IMR-90 (cell line): ENCODE results near the gene CA9. TPM values are rescaled to one million over a fixed set of nuclear protein-coding genes. Genes with fewer than 3 reads are reported as not detected.
A peak's percentile ranks its signal among the peaks of the same experiment; 100 is the strongest.

Experiments used
- ATAC-seq: fragments of 200-7000 bp; cut with Tn5 transposase; 2 replicates; pipeline ENCODE4 v1.9.1; 2020; ENCODE audit warnings: low read depth, mild to moderate bottlenecking, moderate library complexity
- BruUV-seq: library from RNA; stranded (reverse); fragments of 400-500 nt; replicated peaks from 2 replicates; lab custom pipeline; 2021; lab: Mats Ljungman, UMichigan
- CTCF ChIA-PET: fragments of 300-600 bp; formaldehyde crosslinking; extraction: SDS; loops from one replicate; lab custom pipeline; 2021; ENCODE audit warnings: antibody characterized with exemption; lab: Yijun Ruan, JAX
- POLR2A ChIA-PET: fragments of 300-600 bp; sonication (Branson Sonifier 250); formaldehyde crosslinking; loops from one replicate; lab custom pipeline; 2022; ENCODE audit warnings: antibody characterized with exemption; ENCODE audit not compliant: unreplicated experiment; lab: Charles Lee
- DNase-seq: peaks from one replicate; pipeline ENCODE4 v3.0.0; 2013
- H2AFZ ChIP-seq: replicated peaks from 2 replicates; pipeline ENCODE3; 2013; ENCODE audit warnings: low read length, mild to moderate bottlenecking; ENCODE audit not compliant: poor library complexity
- H2AK5ac ChIP-seq: 2 replicates; pipeline ENCODE4 v1.6.1; 2013; ENCODE audit warnings: low read depth, low read length, inconsistent platforms
- H2AK9ac ChIP-seq: replicated peaks from 2 replicates; pipeline ENCODE3; 2013; ENCODE audit warnings: mild to moderate bottlenecking, low read depth, low read length, moderate library complexity; ENCODE audit not compliant: poor library complexity
- H2BK120ac ChIP-seq: 2 replicates; pipeline ENCODE4 v1.6.1; 2013; ENCODE audit warnings: low read depth, low read length, inconsistent platforms
- H2BK15ac ChIP-seq: 3 replicates; pipeline ENCODE4 v1.6.1; 2013; ENCODE audit warnings: low read depth, low read length, inconsistent platforms
- H2BK20ac ChIP-seq: 2 replicates; pipeline ENCODE4 v1.6.1; 2013; ENCODE audit warnings: low read depth, mild to moderate bottlenecking, inconsistent platforms, low read length, moderate library complexity
- H2BK5ac ChIP-seq: 2 replicates; pipeline ENCODE4 v1.6.1; 2013; ENCODE audit warnings: mild to moderate bottlenecking, low read depth, low read length, inconsistent platforms; ENCODE audit not compliant: poor library complexity, severe bottlenecking
- H3K14ac ChIP-seq: replicated peaks from 2 replicates; pipeline ENCODE4 v1.6.1; 2013; ENCODE audit warnings: low read depth, low read length, inconsistent platforms
- H3K18ac ChIP-seq: 2 replicates; pipeline ENCODE4 v1.6.1; 2013; ENCODE audit warnings: low read depth, low read length, control low read depth
- H3K23ac ChIP-seq: 2 replicates; pipeline ENCODE4 v1.6.1; 2013; ENCODE audit warnings: low read depth, low read length, inconsistent platforms
- H3K27ac ChIP-seq: 2 replicates; pipeline ENCODE4 v1.5.1; 2013; ENCODE audit warnings: mild to moderate bottlenecking, control low read depth, low read length; ENCODE audit not compliant: insufficient read depth
- H3K27me3 ChIP-seq: 2 replicates; pipeline ENCODE4 v1.6.1; 2013; ENCODE audit warnings: low read length; ENCODE audit not compliant: control insufficient read depth, insufficient read depth
- H3K36me3 ChIP-seq: 2 replicates; pipeline ENCODE4 v1.6.1; 2013; ENCODE audit warnings: low read length, mixed read lengths; ENCODE audit not compliant: control insufficient read depth, insufficient read depth
- H3K4ac ChIP-seq: 2 replicates; pipeline ENCODE4 v1.6.1; 2013; ENCODE audit warnings: low read depth, low read length, inconsistent platforms
- H3K4me1 ChIP-seq: 2 replicates; pipeline ENCODE4 v1.6.1; 2013; ENCODE audit warnings: low read length, mixed read lengths; ENCODE audit not compliant: control insufficient read depth, insufficient read depth
- H3K4me2 ChIP-seq: 2 replicates; pipeline ENCODE4 v1.6.1; 2013; ENCODE audit warnings: low read depth, mild to moderate bottlenecking, control low read depth, low read length, moderate library complexity
- H3K4me3 ChIP-seq: 2 replicates; pipeline ENCODE4 v1.5.1; 2013; ENCODE audit warnings: low read depth, mild to moderate bottlenecking, control low read depth, low read length, moderate library complexity; ENCODE audit not compliant: insufficient read depth
- H3K56ac ChIP-seq: 2 replicates; pipeline ENCODE4 v1.6.1; 2013; ENCODE audit warnings: low read length, inconsistent platforms; ENCODE audit not compliant: insufficient read depth; ENCODE audit errors: extremely low read depth
- H3K79me1 ChIP-seq, 2 experiments: 2 replicates each; pipeline ENCODE4 v1.6.1; 2013; ENCODE audit warnings: low read length in 2 of 2, inconsistent platforms in 1 of 2, low read depth in 1 of 2
- H3K9ac ChIP-seq: 2 replicates; pipeline ENCODE4 v1.6.1; 2013; ENCODE audit warnings: low read depth, low read length, control low read depth
- H3K9me1 ChIP-seq: 2 replicates; pipeline ENCODE4 v1.6.1; 2013; ENCODE audit warnings: low read length, inconsistent platforms; ENCODE audit not compliant: insufficient read depth
- H3K9me3 ChIP-seq: 2 replicates; pipeline ENCODE4 v1.6.1; 2013; ENCODE audit warnings: low read length; ENCODE audit not compliant: control insufficient read depth, insufficient read depth
- H4K20me1 ChIP-seq: 2 replicates; pipeline ENCODE4 v1.6.1; 2013; ENCODE audit warnings: low read length, inconsistent platforms; ENCODE audit not compliant: insufficient read depth
- H4K5ac ChIP-seq: 2 replicates; pipeline ENCODE4 v1.6.1; 2013; ENCODE audit warnings: mild to moderate bottlenecking, low read depth, low read length, control low read depth
- H4K8ac ChIP-seq, 2 experiments: 2 replicates each; pipeline ENCODE4 v1.6.1; 2013; ENCODE audit warnings: low read depth in 2 of 2, low read length in 2 of 2, control low read depth in 1 of 2, inconsistent platforms in 1 of 2
- H4K91ac ChIP-seq: 2 replicates; pipeline ENCODE4 v1.6.1; 2013; ENCODE audit warnings: low read depth, low read length, inconsistent platforms; ENCODE audit not compliant: insufficient read depth
- MAZ ChIP-seq: IDR thresholded peaks from 2 replicates; pipeline ENCODE4 v1.6.1; 2012; ENCODE audit warnings: low read depth, mild to moderate bottlenecking, low read length, improper control_type of control experiment, moderate library complexity, borderline replicate concordance
- WGBS, 2 experiments: methylation state at CpG; one replicate each; pipeline versions ENCODE4 v1.1.5 to v1.1.7; 2013; ENCODE audit warnings: missing lambda C conversion rate in 2 of 2; ENCODE audit not compliant: insufficient read length in 1 of 2; ENCODE audit errors: extremely low coverage in 2 of 2; 5-methylcytosine and 5-hydroxymethylcytosine counted together
- dilution Hi-C: fragments of 300-500 bp; cut with HindIII; formaldehyde crosslinking; loops from one replicate; pipeline ENCODE4 v1.14.3; 2018; ENCODE audit warnings: low sequenced_read_pairs; ENCODE audit not compliant: unreplicated experiment
- in situ Hi-C: fragments of 300-500 bp; cut with MboI; formaldehyde crosslinking; loops from 3 replicates; pipeline ENCODE4 v1.14.3; 2019; ENCODE audit warnings: low sequenced_read_pairs, inconsistent platforms, mixed read lengths
- intact Hi-C: fragments of 100-400 bp; cut with micrococcal nuclease; formaldehyde crosslinking; loops from 2 replicates; pipeline ENCODE4 v1.10.0; 2022
- polyA plus RNA-seq, 3 experiments: library from polyadenylated mRNA; depleted of rRNA; stranded (reverse); fragments of >200 nt; gene quantifications; 2 replicates each; pipeline ENCODE4 v1.2.3, GENCODE V29; 2012; ENCODE audit warnings: low replicate concordance in 1 of 3
- total RNA-seq: library from RNA; depleted of rRNA; stranded (reverse); fragments of >200 nt; gene quantifications from 2 replicates; pipeline ENCODE4 v1.2.3, GENCODE V29; 2012

The CA9 gene
- total and polyA plus RNA-seq, 2 of the 4 experiments (the other 2 are of a cell fraction) = 0.54 to 3.9 TPM

GRCh38 chr9:35659340-35659739 is 14.4 kb upstream of the CA9 start:
- H3K9me3 ChIP-seq = no peaks in the 10 kb centered on the region
- CTCF ChIA-PET = interaction anchor here (0.8 to 3.1 kb wide), 5 partner anchors 11 to 131 kb away, joined by 3 to 19 read pairs (median 3); no protein-coding TSS in a partner anchor
- no peak overlapping the region for H3K27ac ChIP-seq
- POLR2A ChIA-PET = no interaction called here
- peak overlapping the region; percentile 20; the same call in 1 of the 2 replicates for H2AK5ac ChIP-seq
- no peak overlapping the region for H2AFZ ChIP-seq
- H3K9me1 ChIP-seq = peaks cover 6% of the 10 kb centered on the region
- peak overlapping the region; percentile 87 for H2BK5ac ChIP-seq
- peaks cover 22 to 53% of the 10 kb centered on the region in 2 experiments; a peak in 3 of 4 replicates for H3K79me1 ChIP-seq
- H3K18ac ChIP-seq = no peak overlapping the region
- peak overlapping the region; percentile 85; the same call in 1 of the 2 replicates for H3K9ac ChIP-seq
- DNase-seq (peak; percentile 49), ATAC-seq (no peak)
- peak overlapping the region; percentile 94; the same call in 1 of the 2 replicates for H3K14ac ChIP-seq
- dilution Hi-C loops = no loop called here
- intact Hi-C loops = loop anchor here (5.0 to 10.0 kb wide), 4 partner anchors 33 to 175 kb away; partner anchors contain the start of genes HINT2 and SPAG8
- no peak overlapping the region; the same call in 1 of the 2 replicates for H4K91ac ChIP-seq
- peak overlapping the region; percentile 78; the same call in 1 of the 2 replicates for H3K23ac ChIP-seq
- 79% methylated on average over 3 of the region's 3 CpGs; no CpG with 5 or more reads in 1 of the 2 experiments for WGBS, 2 experiments
- peaks cover 10% of the 10 kb centered on the region for H3K4me1 ChIP-seq
- peaks cover 11% of the 10 kb centered on the region for H3K36me3 ChIP-seq
- no peak for TF ChIP-seq MAZ
- H2BK20ac ChIP-seq = peak overlapping the region; percentile 18; the same call in 1 of the 2 replicates
- 0 out of 2 replicates have a peak overlapping the region, but pooled peaks have one; percentile 80 for H3K56ac ChIP-seq
- H2BK15ac ChIP-seq = peak overlapping the region; percentile 5; the same call in 1 of the 3 replicates
- no peak overlapping the region for H4K8ac ChIP-seq
- H3K4me3 ChIP-seq = peak overlapping the region; percentile 78; the same call in 1 of the 2 replicates
- H3K4ac ChIP-seq = peak overlapping the region; percentile 92; the same call in 1 of the 2 replicates
- peak overlapping the region; percentile 70 for H3K4me2 ChIP-seq
- H4K20me1 ChIP-seq = peaks cover 3% of the 10 kb centered on the region; the same call in 1 of the 2 replicates
- in situ Hi-C loops = loop anchor here (10.0 kb wide), 1 partner anchor 155 kb away; no protein-coding TSS in a partner anchor
- no peak overlapping the region for H4K5ac ChIP-seq
- H2AK9ac ChIP-seq = no peak overlapping the region
- no peaks in the 10 kb centered on the region for H3K27me3 ChIP-seq
- no TSS peak for BruUV-seq
- no peak overlapping the region for H2BK120ac ChIP-seq
